ENCODE data around the gene HES1. TPM values are rescaled to one million over a fixed set of nuclear protein-coding genes. Genes with fewer than 3 reads are reported as not detected.

HES1 gene
- total and polyA plus RNA-seq, 10 of the 15 experiments (the other 5 are each of a cell fraction or from before 2014, with no cell fraction given), result 0.46 to 5.3 (median 2.3) TPM

GRCh38 chr3:194112120-194113106 is 23.5 kb upstream of the HES1 start:
- SMC1A ChIA-PET (ENCODE audit: uncharacterized antibody, unreplicated experiment), result no interaction called here
- no peak for FAIRE-seq
- no peaks in the 10 kb centered on the region for H3K4me1 ChIP-seq (ENCODE audit: control insufficient read depth, insufficient read depth, low read length)
- H3K9ac ChIP-seq (ENCODE audit: control insufficient read depth, insufficient read depth, low read length), result no peak overlapping the region
- intact Hi-C loops (cut with micrococcal nuclease; ENCODE audit: unreplicated experiment) (no loop called here), in situ Hi-C loops (cut with MboI) (no loop called here)
- no peak for ATAC-seq
- BruUV-seq (replicated peaks), result no TSS peak
- TF ChIP-seq NR2C1 (IDR thresholded peaks at IDR 0.05) (no peak), ZNF207 (IDR thresholded peaks at IDR 0.05; ENCODE audit: borderline replicate concordance) (no peak), ASH2L (IDR thresholded peaks at IDR 0.05; ENCODE audit: borderline replicate concordance, low read depth) (no peak), DPF2 (IDR thresholded peaks at IDR 0.05) (no peak), MYB (IDR thresholded peaks at IDR 0.05; ENCODE audit: borderline replicate concordance, low read depth, low read length) (no peak), KAT2A (conservative IDR thresholded peaks at IDR 0.05; ENCODE audit: control insufficient read depth, low read depth, low read length) (no peak)
- RAD21 ChIA-PET (ENCODE audit: unreplicated experiment), result no interaction called here
- no peak for DNase-seq (ENCODE audit: low read depth, low spot score)
- no peaks in the 10 kb centered on the region; a peak in 2 of 4 replicates for H3K27me3 ChIP-seq (replicated peaks in 1 of 2; ENCODE audit: control insufficient read depth in 2 of 2, insufficient read depth in 2 of 2, low read length in 1 of 2)
- H3K4me2 ChIP-seq (ENCODE audit: control insufficient read depth, insufficient read depth), result no peak overlapping the region
- WGBS (ENCODE audit: insufficient coverage, insufficient replicate concordance, low lambda C conversion rate, missing lambda C conversion rate), result 60% methylated on average over 9 of the region's 9 CpGs
- H3K79me2 ChIP-seq (ENCODE audit: control insufficient read depth, insufficient read depth, low read length), result no peaks in the 10 kb centered on the region
- no peak overlapping the region for H3K4me3 ChIP-seq
- POLR2A ChIA-PET, result no interaction called here
- no peaks in the 10 kb centered on the region for H3K9me3 ChIP-seq (replicated peaks; ENCODE audit: control insufficient read depth, insufficient read depth, low read length)
- H2AFZ ChIP-seq (ENCODE audit: control insufficient read depth, low read depth, low read length), result no peak overlapping the region
- H4K20me1 ChIP-seq (ENCODE audit: control insufficient read depth, insufficient read depth), result no peaks in the 10 kb centered on the region
- no peaks in the 10 kb centered on the region for H3K36me3 ChIP-seq (ENCODE audit: control insufficient read depth in 2 of 2, insufficient read depth in 2 of 2, low read length in 1 of 2)
- CTCF ChIA-PET, result interaction anchor here (1.6 kb wide), 1 partner anchor 12 kb away, joined by 3 read pairs; no protein-coding TSS in a partner anchor
- no peak overlapping the region for H3K27ac ChIP-seq (ENCODE audit: control insufficient read depth, insufficient read depth)

GRCh38 chr3:194114123-194114522 is 21.8 kb upstream of the HES1 start:
- ChIA-PET CTCF (no interaction called here), POLR2A (no interaction called here), RAD21 (ENCODE audit: unreplicated experiment) (no interaction called here), SMC1A (ENCODE audit: uncharacterized antibody, unreplicated experiment) (interaction anchor here (0.9 kb wide), 1 partner anchor 598 kb away, joined by 3 read pairs; no protein-coding TSS in a partner anchor)
- DNase-seq (ENCODE audit: low read depth, low spot score), result no peak
- no TSS peak for BruUV-seq (replicated peaks)
- Histone ChIP-seq H3K9me3 (replicated peaks; ENCODE audit: control insufficient read depth, insufficient read depth, low read length) (no peaks in the 10 kb centered on the region), H3K79me2 (ENCODE audit: control insufficient read depth, insufficient read depth, low read length) (no peaks in the 10 kb centered on the region), H3K4me2 (ENCODE audit: control insufficient read depth, insufficient read depth) (no peak overlapping the region), H3K27me3 (replicated peaks in 1 of 2; ENCODE audit: control insufficient read depth in 2 of 2, insufficient read depth in 2 of 2, low read length in 1 of 2) (no peaks in the 10 kb centered on the region; a peak in 2 of 4 replicates), H3K4me1 (ENCODE audit: control insufficient read depth, insufficient read depth, low read length) (no peaks in the 10 kb centered on the region), H3K27ac (ENCODE audit: control insufficient read depth, insufficient read depth) (no peak overlapping the region), H3K9ac (ENCODE audit: control insufficient read depth, insufficient read depth, low read length) (no peak overlapping the region), H2AFZ (ENCODE audit: control insufficient read depth, low read depth, low read length) (no peak overlapping the region), H4K20me1 (ENCODE audit: control insufficient read depth, insufficient read depth) (no peaks in the 10 kb centered on the region), H3K4me3 (no peak overlapping the region), H3K36me3 (ENCODE audit: control insufficient read depth in 2 of 2, insufficient read depth in 2 of 2, low read length in 1 of 2) (no peaks in the 10 kb centered on the region)
- no peak for ATAC-seq
- WGBS (ENCODE audit: insufficient coverage, insufficient replicate concordance, low lambda C conversion rate, missing lambda C conversion rate), result 46% methylated on average over 7 of the region's 7 CpGs
- in situ Hi-C loops (cut with MboI), result no loop called here
- TF ChIP-seq EED (IDR thresholded peaks at IDR 0.05; ENCODE audit: low read depth), result no peak
- no peak for FAIRE-seq
- intact Hi-C loops (cut with micrococcal nuclease; ENCODE audit: unreplicated experiment), result no loop called here

Measured in GM12878 (cell line).